Left lung (tissue), 10 donors: ENCODE results near the gene THUMPD1. TPM values are rescaled to one million over a fixed set of nuclear protein-coding genes. Genes with fewer than 3 reads are reported as not detected.
"Not testable (repeated sequence)": the region's sequence is repeated elsewhere in the genome, so short reads cannot be mapped to it uniquely, and the experiment has no call there.

Experiments used
- ATAC-seq: fragments of 200-7000 bp; cut with Tn5 transposase; one replicate; pipeline ENCODE4 v1.9.1; 2020; ENCODE audit warnings: moderate library complexity
- DNase-seq, 4 donors: peaks; one replicate each; pipeline ENCODE4 v3.0.0-alpha.2; 2013 to 2020
- H3K27ac ChIP-seq, 2 donors: fragments of 200-600 bp; sonication (generic) in 1 of 2; one replicate each; pipeline versions ENCODE4 v1.5.0 to v1.8.0; 2020 to 2021
- H3K27me3 ChIP-seq, 2 donors: fragments of 200-600 bp; sonication (generic) in 1 of 2; one replicate each; pipeline versions ENCODE4 v1.5.0 to v1.8.0; 2020 to 2021
- H3K36me3 ChIP-seq, 2 donors: fragments of 200-600 bp; sonication (generic) in 1 of 2; one replicate each; pipeline versions ENCODE4 v1.5.0 to v1.8.0; 2020 to 2021
- H3K4me1 ChIP-seq, 2 donors: fragments of 200-600 bp; one replicate each; pipeline ENCODE4 v1.8.0; 2021
- H3K4me3 ChIP-seq, 2 donors: fragments of 200-600 bp; sonication (generic) in 1 of 2; one replicate each; pipeline versions ENCODE4 v1.5.0 to v1.8.0; 2020 to 2021; ENCODE audit warnings: mild to moderate bottlenecking in 1 of 2
- H3K9me3 ChIP-seq, 2 donors: fragments of 200-600 bp; sonication (generic) in 1 of 2; one replicate each; pipeline versions ENCODE4 v1.5.0 to v1.8.0; 2020 to 2021
- intact Hi-C, 2 donors: fragments of 100-400 bp; cut with DNase I; formaldehyde crosslinking; loops; one replicate each; pipeline versions ENCODE4 v1.11.2 to v1.14.2; 2022
- polyA plus RNA-seq, 6 donors: library from polyadenylated mRNA; unstranded; fragments of 120-200 nt; gene quantifications; one replicate each; pipeline ENCODE4 v1.2.1, GENCODE V29; 2013; ENCODE audit not compliant: insufficient read length in 6 of 6
- total RNA-seq, 2 donors: library from RNA; stranded (reverse); fragmentation: NEBNext Ultra II Directional; extraction: Animal tissue kit (Norgen Biotek cat#: 25700); gene quantifications; one replicate each; pipeline ENCODE4 v1.2.1, GENCODE V29; 2021
- TF ChIP-seq, protein P1 (sequence below), 2 donors: fragments of 200-600 bp; sonication (generic) in 1 of 2; IDR thresholded peaks; one replicate each; pipeline versions ENCODE4 v1.5.0 to v1.8.0; 2021; ENCODE audit warnings: antibody characterized with exemption in 2 of 2
- donor health status: DM: no; HTN: yes; CAD: no.
- donor health status: DM: no; HTN: no; CAD: no.

THUMPD1 gene
- total and polyA plus RNA-seq, 8 donors = 31.0 to 87.8 (median 75.3) TPM

DNA sequence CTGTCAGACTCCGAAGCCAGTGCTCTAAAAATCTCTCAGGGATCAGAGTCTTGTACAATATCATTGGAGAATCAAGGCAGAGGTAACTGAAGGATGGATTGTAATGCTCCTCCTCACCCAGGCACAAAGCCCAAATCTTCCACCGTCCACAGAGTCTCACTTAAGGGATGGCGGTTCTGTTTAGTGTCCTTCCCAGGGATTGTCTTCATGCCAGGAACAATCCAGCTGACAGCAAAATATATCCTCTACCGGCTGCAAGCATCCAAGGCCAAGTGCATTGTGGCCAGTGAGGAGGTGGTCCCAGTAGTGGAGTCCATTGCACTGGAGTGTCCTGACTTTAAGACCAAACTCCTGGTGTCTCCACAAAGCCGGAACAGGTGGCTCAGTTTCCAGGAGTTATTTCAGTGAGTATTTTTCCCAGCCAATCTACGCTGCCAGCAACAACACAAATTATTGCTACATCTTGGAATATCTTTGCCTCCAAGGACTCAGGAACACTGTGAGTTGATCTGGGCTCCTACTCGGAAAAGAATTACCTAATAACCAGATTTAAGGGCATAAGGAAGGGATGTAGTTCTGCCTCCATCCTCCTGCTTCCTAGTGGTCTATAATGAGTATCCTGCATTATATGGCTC is 30.2 kb downstream of the THUMPD1 start:
- TF ChIP-seq, protein P1, sequence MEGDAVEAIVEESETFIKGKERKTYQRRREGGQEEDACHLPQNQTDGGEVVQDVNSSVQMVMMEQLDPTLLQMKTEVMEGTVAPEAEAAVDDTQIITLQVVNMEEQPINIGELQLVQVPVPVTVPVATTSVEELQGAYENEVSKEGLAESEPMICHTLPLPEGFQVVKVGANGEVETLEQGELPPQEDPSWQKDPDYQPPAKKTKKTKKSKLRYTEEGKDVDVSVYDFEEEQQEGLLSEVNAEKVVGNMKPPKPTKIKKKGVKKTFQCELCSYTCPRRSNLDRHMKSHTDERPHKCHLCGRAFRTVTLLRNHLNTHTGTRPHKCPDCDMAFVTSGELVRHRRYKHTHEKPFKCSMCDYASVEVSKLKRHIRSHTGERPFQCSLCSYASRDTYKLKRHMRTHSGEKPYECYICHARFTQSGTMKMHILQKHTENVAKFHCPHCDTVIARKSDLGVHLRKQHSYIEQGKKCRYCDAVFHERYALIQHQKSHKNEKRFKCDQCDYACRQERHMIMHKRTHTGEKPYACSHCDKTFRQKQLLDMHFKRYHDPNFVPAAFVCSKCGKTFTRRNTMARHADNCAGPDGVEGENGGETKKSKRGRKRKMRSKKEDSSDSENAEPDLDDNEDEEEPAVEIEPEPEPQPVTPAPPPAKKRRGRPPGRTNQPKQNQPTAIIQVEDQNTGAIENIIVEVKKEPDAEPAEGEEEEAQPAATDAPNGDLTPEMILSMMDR (IDR thresholded peaks at IDR 0.05) = no peak
- H3K4me3 ChIP-seq = no peak overlapping the region
- intact Hi-C loops = no loop called here
- H3K4me1 ChIP-seq = no peaks in the 10 kb centered on the region
- no peaks in the 10 kb centered on the region for H3K36me3 ChIP-seq
- DNase-seq = no peak
- no peak for ATAC-seq
- no peaks in the 10 kb centered on the region for H3K27me3 ChIP-seq
- no peak overlapping the region for H3K27ac ChIP-seq
- H3K9me3 ChIP-seq = no peaks in the 10 kb centered on the region

DNA sequence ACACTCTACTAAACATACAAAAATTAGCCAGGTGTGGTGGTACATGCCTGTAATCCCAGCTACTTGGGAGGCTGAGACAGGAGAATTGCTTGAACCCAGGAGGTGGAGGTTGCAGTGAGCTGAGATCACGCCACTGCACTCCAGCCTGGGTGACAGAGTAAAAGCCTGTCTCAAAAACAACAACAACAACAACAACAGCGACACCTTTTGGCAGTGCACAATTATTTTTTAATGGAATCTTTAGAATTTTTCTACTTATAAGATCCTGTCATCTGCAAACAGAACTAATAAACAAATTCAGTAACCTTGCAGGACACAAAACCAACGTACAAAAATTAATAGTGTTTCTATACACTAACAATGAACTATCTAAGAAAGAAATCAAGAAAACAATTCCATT is 33.5 kb downstream of the THUMPD1 start:
- DNase-seq, H3K27me3 ChIP-seq, H3K36me3 ChIP-seq, H3K4me1 ChIP-seq, H3K9me3 ChIP-seq, intact Hi-C loops, H3K4me3 ChIP-seq, H3K27ac ChIP-seq: not testable (repeated sequence)
- TF ChIP-seq, protein P1 (IDR thresholded peaks at IDR 0.05) = peak in 1 of 2 donors; percentile 19
- peak; percentile 39 for ATAC-seq

GRCh38 chr16:20707461-20707860 is 34.2 kb downstream of the THUMPD1 start:
- Histone ChIP-seq H3K27me3 (no peaks in the 10 kb centered on the region), H3K36me3 (no peaks in the 10 kb centered on the region), H3K4me1 (no peaks in the 10 kb centered on the region), H3K4me3 (no peak overlapping the region), H3K9me3 (no peaks in the 10 kb centered on the region), H3K27ac (no peak overlapping the region)
- intact Hi-C loops = no loop called here
- TF ChIP-seq, protein P1 (IDR thresholded peaks at IDR 0.05) = no peak
- DNase-seq (peak in 1 of 4 donors; percentile 52), ATAC-seq (peak; percentile 90)

DNA sequence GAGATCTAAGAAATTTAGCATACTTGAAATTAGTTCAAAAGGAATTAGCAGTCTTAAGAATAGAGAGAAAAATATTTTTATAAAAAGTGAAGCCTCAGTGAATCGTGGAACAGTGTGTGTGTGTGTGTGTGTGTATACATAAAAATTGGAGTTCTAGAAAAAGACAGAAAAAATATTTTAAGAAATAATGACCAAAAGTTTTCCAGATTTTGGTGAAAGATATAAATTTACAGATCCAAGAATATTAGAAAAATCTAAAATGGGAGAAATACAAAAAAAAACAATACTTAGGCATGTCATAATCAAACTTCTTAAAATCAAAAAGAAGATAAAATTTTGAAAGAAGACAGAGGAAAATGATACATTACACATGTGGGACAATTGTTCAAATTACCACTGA is 35.6 kb downstream of the THUMPD1 start:
- intact Hi-C loops, ATAC-seq, H3K27ac ChIP-seq, H3K27me3 ChIP-seq, H3K36me3 ChIP-seq, H3K9me3 ChIP-seq, H3K4me1 ChIP-seq, H3K4me3 ChIP-seq, DNase-seq: not testable (repeated sequence)

GRCh38 chr16:20704281-20704680 is 37.3 kb downstream of the THUMPD1 start:
- Histone ChIP-seq H3K27me3 (no peaks in the 10 kb centered on the region), H3K27ac (no peak overlapping the region), H3K4me1 (no peaks in the 10 kb centered on the region), H3K4me3 (no peak overlapping the region), H3K9me3 (no peaks in the 10 kb centered on the region), H3K36me3 (no peaks in the 10 kb centered on the region)
- DNase-seq = no peak
- intact Hi-C loops = no loop called here
- TF ChIP-seq, protein P1 (IDR thresholded peaks at IDR 0.05) = no peak
- ATAC-seq = peak; percentile 70

DNA sequence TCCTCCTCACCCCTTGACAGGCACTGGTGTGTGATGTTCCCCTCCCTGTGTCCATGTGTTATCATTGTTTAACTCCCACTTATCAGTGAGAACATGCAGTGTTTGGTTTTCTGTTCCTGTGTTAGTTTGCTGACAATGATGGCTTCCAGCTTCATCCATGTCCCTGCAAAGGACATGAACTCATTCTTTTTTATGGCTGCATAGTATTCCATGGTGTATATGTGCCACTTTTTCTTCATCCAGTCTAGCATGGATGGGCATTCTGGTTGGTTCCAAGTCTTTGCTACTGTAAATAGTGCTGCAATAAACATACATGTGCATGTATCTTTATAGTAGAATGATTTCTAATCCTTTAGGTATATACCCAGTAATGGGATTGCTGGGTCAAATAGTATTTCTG is 39.9 kb downstream of the THUMPD1 start:
- ATAC-seq, intact Hi-C loops, H3K36me3 ChIP-seq, H3K27ac ChIP-seq, H3K9me3 ChIP-seq, H3K4me1 ChIP-seq, DNase-seq, H3K4me3 ChIP-seq, H3K27me3 ChIP-seq: not testable (repeated sequence)
